ENCODE data around the gene DYNLL1. TPM values are rescaled to one million over a fixed set of nuclear protein-coding genes. Genes with fewer than 3 reads are reported as not detected.

DYNLL1 gene
- total and polyA plus RNA-seq, 2 of the 13 experiments (the other 11 are each of a cell fraction or from before 2014, with no cell fraction given), result 271 to 294 TPM

DNA sequence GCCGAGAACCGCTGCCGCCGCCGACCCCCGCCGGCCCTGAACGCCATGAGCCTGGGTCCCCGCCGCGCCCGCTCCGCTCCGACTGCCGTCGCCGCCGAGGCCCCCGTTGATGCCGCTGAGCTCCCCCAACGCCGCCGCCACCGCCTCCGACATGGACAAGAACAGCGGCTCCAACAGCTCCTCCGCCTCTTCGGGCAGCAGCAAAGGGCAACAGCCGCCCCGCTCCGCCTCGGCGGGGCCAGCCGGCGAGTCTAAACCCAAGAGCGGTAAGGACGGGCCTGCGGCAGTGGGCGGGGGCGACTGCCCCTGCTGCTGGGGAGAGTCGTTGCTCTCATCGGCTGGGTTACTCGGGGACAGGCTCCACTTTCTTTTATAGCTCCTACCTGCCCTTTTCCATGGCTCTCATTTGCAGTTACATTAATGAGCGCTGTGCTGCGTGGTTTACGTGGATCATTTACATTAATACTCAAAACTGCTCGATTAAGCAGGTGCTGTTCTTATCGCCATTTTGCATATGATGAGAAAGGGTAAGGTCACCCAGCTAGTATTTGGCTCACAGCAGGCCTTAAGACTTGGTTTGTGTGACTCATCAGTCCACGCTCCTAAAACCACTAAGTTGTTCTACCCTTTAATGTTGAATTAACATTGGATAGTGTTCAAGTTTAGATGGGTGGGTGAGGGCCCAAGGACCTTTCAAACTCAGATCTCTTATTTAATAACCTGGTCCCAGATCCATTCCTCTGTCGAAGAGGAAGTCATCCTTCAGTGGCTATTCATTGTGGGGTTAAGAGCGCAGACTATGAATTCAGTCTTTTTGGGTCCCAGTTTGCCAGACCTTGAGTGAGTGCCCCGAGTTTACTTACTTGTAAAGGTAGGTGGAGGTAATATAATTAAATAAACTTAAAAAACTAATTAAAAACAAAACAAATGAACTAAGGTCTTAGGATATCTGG, 39.1 kb downstream of the DYNLL1 start (continued):
- TF ChIP-seq SIN3A (IDR thresholded peaks at IDR 0.05; ENCODE audit: borderline replicate concordance, low read depth, low read length), result 0 out of 2 replicates have a peak, but pooled peaks have one; percentile 25
- TF ChIP-seq, protein P1, sequence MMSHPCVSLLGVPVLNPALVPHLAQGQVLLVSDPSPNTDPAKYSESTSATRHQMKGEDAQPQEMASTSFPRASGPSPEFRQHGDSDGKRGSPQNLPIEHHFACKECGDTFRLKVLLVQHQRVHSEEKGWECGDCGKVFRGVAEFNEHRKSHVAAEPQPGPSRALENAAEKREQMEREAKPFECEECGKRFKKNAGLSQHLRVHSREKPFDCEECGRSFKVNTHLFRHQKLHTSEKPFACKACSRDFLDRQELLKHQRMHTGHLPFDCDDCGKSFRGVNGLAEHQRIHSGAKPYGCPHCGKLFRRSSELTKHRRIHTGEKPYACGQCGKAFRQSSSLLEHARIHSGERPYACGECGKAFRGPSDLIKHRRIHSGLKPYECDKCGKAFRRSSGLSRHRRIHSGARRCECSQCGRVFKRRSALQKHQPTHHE (CRISPR knock-in tag; IDR thresholded peaks at IDR 0.05; ENCODE audit: borderline replicate concordance), result no peak
- TF ChIP-seq ATM (IDR thresholded peaks at IDR 0.05; ENCODE audit: borderline replicate concordance), result no peak
- TF ChIP-seq BORCS8-MEF2B (CRISPR knock-in tag; IDR thresholded peaks at IDR 0.05), result peak; percentile 44; the same call in 1 of the 2 replicates
- no peak for TF ChIP-seq ZNF224 (CRISPR knock-in tag; IDR thresholded peaks at IDR 0.05)
- TF ChIP-seq SNRNP70 (IDR thresholded peaks at IDR 0.05; ENCODE audit: low read depth, low read length), result no peak
- TF ChIP-seq ZNF207 (IDR thresholded peaks at IDR 0.05; ENCODE audit: borderline replicate concordance), result no peak
- TF ChIP-seq ARID2 (CRISPR knock-in tag; IDR thresholded peaks at IDR 0.05; ENCODE audit: borderline replicate concordance), result no peak
- no peak for TF ChIP-seq FOXO1 (CRISPR knock-in tag; IDR thresholded peaks at IDR 0.05)
- TF ChIP-seq ZNF263 (CRISPR knock-in tag; IDR thresholded peaks at IDR 0.05), result no peak
- TF ChIP-seq JUNB (CRISPR knock-in tag; IDR thresholded peaks at IDR 0.05; ENCODE audit: borderline replicate concordance), result no peak
- TF ChIP-seq SP4 (CRISPR knock-in tag; IDR thresholded peaks at IDR 0.05), result 0 out of 2 replicates have a peak, but pooled peaks have one; percentile 12
- TF ChIP-seq CBX1 (IDR thresholded peaks at IDR 0.05; ENCODE audit: low read depth), result no peak
- no peak for TF ChIP-seq POLR2AphosphoS2 (IDR thresholded peaks at IDR 0.05; ENCODE audit: low read depth, low read length)
- TF ChIP-seq ARHGAP35 (CRISPR knock-in tag; IDR thresholded peaks at IDR 0.05; ENCODE audit: borderline replicate concordance), result 0 out of 2 replicates have a peak, but pooled peaks have one; percentile 40
- no peak for TF ChIP-seq RBM39 (IDR thresholded peaks at IDR 0.05; ENCODE audit: low read depth, low read length, poor library complexity, severe bottlenecking)
- TF ChIP-seq, protein P2, sequence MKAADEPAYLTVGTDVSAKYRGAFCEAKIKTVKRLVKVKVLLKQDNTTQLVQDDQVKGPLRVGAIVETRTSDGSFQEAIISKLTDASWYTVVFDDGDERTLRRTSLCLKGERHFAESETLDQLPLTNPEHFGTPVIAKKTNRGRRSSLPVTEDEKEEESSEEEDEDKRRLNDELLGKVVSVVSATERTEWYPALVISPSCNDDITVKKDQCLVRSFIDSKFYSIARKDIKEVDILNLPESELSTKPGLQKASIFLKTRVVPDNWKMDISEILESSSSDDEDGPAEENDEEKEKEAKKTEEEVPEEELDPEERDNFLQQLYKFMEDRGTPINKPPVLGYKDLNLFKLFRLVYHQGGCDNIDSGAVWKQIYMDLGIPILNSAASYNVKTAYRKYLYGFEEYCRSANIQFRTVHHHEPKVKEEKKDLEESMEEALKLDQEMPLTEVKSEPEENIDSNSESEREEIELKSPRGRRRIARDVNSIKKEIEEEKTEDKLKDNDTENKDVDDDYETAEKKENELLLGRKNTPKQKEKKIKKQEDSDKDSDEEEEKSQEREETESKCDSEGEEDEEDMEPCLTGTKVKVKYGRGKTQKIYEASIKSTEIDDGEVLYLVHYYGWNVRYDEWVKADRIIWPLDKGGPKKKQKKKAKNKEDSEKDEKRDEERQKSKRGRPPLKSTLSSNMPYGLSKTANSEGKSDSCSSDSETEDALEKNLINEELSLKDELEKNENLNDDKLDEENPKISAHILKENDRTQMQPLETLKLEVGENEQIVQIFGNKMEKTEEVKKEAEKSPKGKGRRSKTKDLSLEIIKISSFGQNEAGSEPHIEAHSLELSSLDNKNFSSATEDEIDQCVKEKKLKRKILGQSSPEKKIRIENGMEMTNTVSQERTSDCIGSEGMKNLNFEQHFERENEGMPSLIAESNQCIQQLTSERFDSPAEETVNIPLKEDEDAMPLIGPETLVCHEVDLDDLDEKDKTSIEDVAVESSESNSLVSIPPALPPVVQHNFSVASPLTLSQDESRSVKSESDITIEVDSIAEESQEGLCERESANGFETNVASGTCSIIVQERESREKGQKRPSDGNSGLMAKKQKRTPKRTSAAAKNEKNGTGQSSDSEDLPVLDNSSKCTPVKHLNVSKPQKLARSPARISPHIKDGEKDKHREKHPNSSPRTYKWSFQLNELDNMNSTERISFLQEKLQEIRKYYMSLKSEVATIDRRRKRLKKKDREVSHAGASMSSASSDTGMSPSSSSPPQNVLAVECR (CRISPR knock-in tag; IDR thresholded peaks at IDR 0.05; ENCODE audit: borderline replicate concordance), result peak; percentile 66; the same call in 1 of the 2 replicates
- TF ChIP-seq ZMYM4 (CRISPR knock-in tag; IDR thresholded peaks at IDR 0.05), result no peak
- TF ChIP-seq ZBTB42 (CRISPR knock-in tag; IDR thresholded peaks at IDR 0.05), result no peak
- TF ChIP-seq, protein P3, sequence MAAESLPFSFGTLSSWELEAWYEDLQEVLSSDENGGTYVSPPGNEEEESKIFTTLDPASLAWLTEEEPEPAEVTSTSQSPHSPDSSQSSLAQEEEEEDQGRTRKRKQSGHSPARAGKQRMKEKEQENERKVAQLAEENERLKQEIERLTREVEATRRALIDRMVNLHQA (CRISPR knock-in tag; IDR thresholded peaks at IDR 0.05), result no peak
- TF ChIP-seq ZNF260 (CRISPR knock-in tag; IDR thresholded peaks at IDR 0.05; ENCODE audit: borderline replicate concordance, low read depth), result no peak
- TF ChIP-seq SAP130 (CRISPR knock-in tag; IDR thresholded peaks at IDR 0.05; ENCODE audit: low read depth), result peak; percentile 24
- TF ChIP-seq CENPX (CRISPR knock-in tag; IDR thresholded peaks at IDR 0.05), result no peak
- no peak for TF ChIP-seq NFYB (CRISPR knock-in tag; IDR thresholded peaks at IDR 0.05)
